Stimulated activated naive CD8-positive, alpha-beta T cell treated with anti-CD3 and anti-CD28 coated beads, Interleukin-15, amount 100 ng/mL, for 72 hours (primary cell): ENCODE measurements around the gene CBFA2T2.

Experiments used
- ATAC-seq: fragments of 150-1000 bp; cut with Tn5 transposase; 2 replicates; pipeline ENCODE4 v1.10.0; 2021; ENCODE audit warnings: mild to moderate bottlenecking, moderate library complexity
- DNase-seq, 2 donors: peaks; one replicate each; pipeline ENCODE4 v3.0.0; 2021 to 2022
- H3K27ac Mint-ChIP-seq, 2 donors: one replicate each; pipeline ENCODE4 v1.8.0; 2022; ENCODE audit warnings: mild to moderate bottlenecking in 2 of 2, mixed read lengths in 2 of 2, moderate library complexity in 2 of 2
- H3K27me3 Mint-ChIP-seq: one replicate; pipeline ENCODE4 v1.8.0; 2022; ENCODE audit warnings: mixed read lengths
- H3K4me1 Mint-ChIP-seq: one replicate; pipeline ENCODE4 v1.8.0; 2022; ENCODE audit warnings: mild to moderate bottlenecking, mixed read lengths
- H3K4me3 Mint-ChIP-seq, 2 donors: one replicate each; pipeline ENCODE4 v1.8.0; 2022; ENCODE audit warnings: mild to moderate bottlenecking in 2 of 2, mixed read lengths in 2 of 2, moderate library complexity in 1 of 2
- H3K9me3 Mint-ChIP-seq, 2 donors: one replicate each; pipeline ENCODE4 v1.8.0; 2022; ENCODE audit warnings: mixed read lengths in 2 of 2

The CBFA2T2 gene

DNA sequence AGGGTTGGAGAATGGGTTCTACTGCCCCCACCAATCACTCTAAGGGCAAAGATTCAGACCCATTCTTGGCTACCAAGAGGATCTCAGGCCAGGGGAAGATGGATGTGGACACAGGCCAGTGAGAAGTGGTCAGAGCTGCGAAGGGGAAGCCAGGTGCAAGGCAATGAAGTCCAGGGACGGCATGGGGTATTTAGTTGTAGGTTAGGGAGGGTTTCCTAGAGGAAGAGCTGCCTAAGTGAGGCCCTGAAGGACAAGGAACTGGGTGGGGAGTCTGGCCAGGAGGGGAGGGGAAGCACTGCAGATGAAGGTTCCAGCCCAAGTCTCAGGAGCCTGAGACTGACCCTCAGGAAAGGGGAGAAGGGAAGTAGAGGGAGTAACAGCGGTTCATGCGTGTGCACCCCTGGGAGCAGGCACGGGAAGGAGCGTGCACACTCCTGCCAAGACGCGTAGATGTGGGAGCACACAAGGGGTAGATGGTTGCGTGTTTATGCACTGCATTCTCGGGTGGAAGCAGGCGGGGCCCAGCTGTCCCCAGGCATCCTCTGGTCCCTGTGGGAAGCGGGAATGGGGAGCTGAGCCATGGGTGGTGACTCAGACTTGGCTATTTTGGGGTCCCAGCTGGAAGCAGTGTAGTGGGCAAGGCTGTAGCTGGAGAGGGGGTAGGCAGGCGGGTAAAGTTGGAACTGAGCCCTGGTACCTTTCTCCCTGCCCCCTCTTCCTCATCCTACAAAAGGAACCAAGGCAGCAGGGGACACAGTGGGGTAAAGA lies 180.2 kb downstream of the CBFA2T2 start:
- DNase-seq (no peak), ATAC-seq (no peak)
- Mint-ChIP-seq H3K27me3 (no peaks in the 10 kb centered on the region), H3K4me1 (peaks cover 66% of the 10 kb centered on the region), H3K9me3 (no peaks in the 10 kb centered on the region), H3K4me3 (no peak overlapping the region), H3K27ac (peak overlapping the region in 1 of 2 donors; percentile 81)

DNA sequence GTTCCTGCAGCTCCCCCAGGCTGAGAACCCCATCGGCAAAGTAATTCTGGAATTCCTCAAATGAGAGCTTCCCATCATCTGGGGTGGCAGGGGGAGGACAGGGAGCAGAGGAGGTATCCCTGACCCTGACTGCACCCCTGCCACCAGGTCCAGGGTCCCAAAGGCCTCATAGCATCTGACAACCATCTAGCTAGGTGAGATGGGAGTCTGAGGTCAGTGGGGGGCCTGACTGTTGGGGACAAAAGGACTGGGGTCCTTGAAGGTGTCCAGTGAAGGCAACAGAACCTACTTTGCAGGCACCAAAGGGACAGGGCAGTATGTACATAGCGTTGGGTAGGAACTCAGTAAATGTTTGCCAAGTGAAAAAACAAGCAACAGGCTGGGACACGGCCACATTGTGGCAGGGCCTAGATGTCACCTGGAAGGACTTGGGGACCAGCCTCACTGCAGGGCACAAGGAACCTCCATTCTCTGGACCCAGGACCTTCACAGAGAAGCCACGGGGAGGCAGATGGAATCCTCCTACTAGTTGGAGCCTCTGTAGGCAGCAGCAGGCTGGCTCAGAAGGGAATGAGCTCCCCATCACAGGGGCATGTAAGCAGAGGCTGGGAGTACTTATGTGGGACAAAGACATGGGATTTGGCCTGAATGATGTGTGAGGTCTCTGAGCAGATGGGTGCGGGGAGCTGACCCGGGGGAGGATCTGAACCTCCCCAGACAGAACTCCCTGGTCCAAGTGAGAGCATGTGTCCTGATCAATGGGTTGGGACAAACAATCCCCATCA lies 181.0 kb downstream of the CBFA2T2 start:
- no peak for DNase-seq
- peaks cover 66% of the 10 kb centered on the region for H3K4me1 Mint-ChIP-seq
- ATAC-seq = no peak
- H3K27ac Mint-ChIP-seq = no peak overlapping the region
- H3K9me3 Mint-ChIP-seq = no peaks in the 10 kb centered on the region
- no peak overlapping the region for H3K4me3 Mint-ChIP-seq
- H3K27me3 Mint-ChIP-seq = no peaks in the 10 kb centered on the region

- no peak for DNase-seq
- H3K27ac Mint-ChIP-seq = no peak overlapping the region
- H3K9me3 Mint-ChIP-seq = no peaks in the 10 kb centered on the region
These were observed 181.8 kb downstream of the CBFA2T2 start for GRCh38 chr20:33671573-33672288.

GRCh38 chr20:33672426-33673113 lies 182.7 kb downstream of the CBFA2T2 start:
- DNase-seq (no peak), ATAC-seq (no peak)
- peak overlapping the region; percentile 85 to 86 for H3K4me3 Mint-ChIP-seq
- peak overlapping the region in 1 of 2 donors; percentile 87 for H3K27ac Mint-ChIP-seq
- peaks cover 63% of the 10 kb centered on the region for H3K4me1 Mint-ChIP-seq
- no peaks in the 10 kb centered on the region for H3K9me3 Mint-ChIP-seq
- H3K27me3 Mint-ChIP-seq = no peaks in the 10 kb centered on the region

More at GRCh38 chr20:33671573-33672288, 181.8 kb downstream of the CBFA2T2 start:
- ATAC-seq = no peak
- Mint-ChIP-seq H3K27me3 (no peaks in the 10 kb centered on the region), H3K4me3 (no peak overlapping the region), H3K4me1 (peaks cover 66% of the 10 kb centered on the region)

GRCh38 chr20:33673114-33673409 lies 183.2 kb downstream of the CBFA2T2 start:
- H3K27me3 Mint-ChIP-seq = no peaks in the 10 kb centered on the region
- H3K4me1 Mint-ChIP-seq = peaks cover 59% of the 10 kb centered on the region
- DNase-seq (no peak), ATAC-seq (no peak)
- H3K9me3 Mint-ChIP-seq = no peaks in the 10 kb centered on the region
- peak overlapping the region in 1 of 2 donors; percentile 87 for H3K27ac Mint-ChIP-seq
- H3K4me3 Mint-ChIP-seq = peak overlapping the region; percentile 85 to 86

DNA sequence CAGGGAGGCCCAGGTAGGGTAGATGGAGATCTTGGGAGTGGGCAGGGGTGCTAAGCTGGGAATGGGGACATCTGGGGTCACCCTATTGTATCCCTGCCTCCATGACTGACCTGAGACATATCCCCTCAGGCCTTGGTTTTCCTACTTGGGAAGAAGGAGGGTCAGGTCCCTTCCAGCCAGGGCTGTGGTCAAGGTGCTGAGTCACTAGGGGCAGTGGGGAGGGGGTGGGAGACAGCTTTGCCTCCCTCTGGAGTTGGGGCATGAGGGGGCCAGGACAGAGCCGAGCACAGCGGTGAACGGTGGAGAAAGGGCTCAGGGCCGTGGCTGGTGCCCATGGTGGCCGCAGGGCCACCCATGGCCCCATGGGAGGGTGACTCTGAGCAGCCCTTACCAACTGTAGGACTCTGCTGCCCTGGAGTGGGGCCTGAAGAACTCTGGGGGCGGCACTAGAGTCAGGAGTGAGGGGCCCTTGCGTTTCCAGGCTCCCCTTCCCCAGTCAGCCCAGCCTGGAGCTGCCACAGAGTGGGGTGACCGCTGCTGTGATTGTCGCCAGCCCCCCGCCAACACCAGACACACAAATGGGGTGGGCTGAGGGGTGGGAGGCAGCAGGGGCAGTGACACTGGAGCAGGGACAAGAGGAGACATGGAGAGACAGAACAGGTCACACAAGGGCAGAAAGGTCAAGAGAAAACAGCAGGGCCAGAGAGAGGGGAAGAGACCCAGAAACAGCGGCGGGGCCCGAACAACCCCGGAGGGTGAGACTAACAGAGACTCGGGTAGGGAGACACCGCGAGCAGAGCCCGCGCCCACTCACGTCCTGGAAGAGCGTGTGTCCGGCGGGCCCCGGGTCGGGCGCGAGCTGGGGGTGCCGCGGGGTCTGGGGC lies 183.8 kb downstream of the CBFA2T2 start:
- H3K4me3 Mint-ChIP-seq = peak overlapping the region; percentile 85 to 86
- peak; percentile 62 for ATAC-seq

GRCh38 chr20:33674294-33675135 lies 184.6 kb downstream of the CBFA2T2 start, which contains the start of gene NECAB3:
NECAB3 (minus strand) TSS chr20:33674428; CDS start chr20:33674352, 76 bp downstream.
- ATAC-seq (peak; percentile 79), DNase-seq (peak; percentile 52 to 67)
- H3K27ac Mint-ChIP-seq = peak within 1 kb of the TSS; percentile 36 to 82
- H3K4me3 Mint-ChIP-seq = peak within 1 kb of the TSS; percentile 85 to 86
- H3K27me3 Mint-ChIP-seq = no peaks in the 10 kb centered on the region
- H3K4me1 Mint-ChIP-seq = peaks cover 64% of the 10 kb centered on the region
- H3K9me3 Mint-ChIP-seq = no peaks in the 10 kb centered on the region

More for the DNA sequence above, 183.8 kb downstream of the CBFA2T2 start:
- Mint-ChIP-seq H3K27ac (peak overlapping the region; percentile 36 to 82), H3K9me3 (no peaks in the 10 kb centered on the region), H3K27me3 (no peaks in the 10 kb centered on the region), H3K4me1 (peaks cover 59% of the 10 kb centered on the region)
- peak in 1 of 2 donors; percentile 41 for DNase-seq

DNA sequence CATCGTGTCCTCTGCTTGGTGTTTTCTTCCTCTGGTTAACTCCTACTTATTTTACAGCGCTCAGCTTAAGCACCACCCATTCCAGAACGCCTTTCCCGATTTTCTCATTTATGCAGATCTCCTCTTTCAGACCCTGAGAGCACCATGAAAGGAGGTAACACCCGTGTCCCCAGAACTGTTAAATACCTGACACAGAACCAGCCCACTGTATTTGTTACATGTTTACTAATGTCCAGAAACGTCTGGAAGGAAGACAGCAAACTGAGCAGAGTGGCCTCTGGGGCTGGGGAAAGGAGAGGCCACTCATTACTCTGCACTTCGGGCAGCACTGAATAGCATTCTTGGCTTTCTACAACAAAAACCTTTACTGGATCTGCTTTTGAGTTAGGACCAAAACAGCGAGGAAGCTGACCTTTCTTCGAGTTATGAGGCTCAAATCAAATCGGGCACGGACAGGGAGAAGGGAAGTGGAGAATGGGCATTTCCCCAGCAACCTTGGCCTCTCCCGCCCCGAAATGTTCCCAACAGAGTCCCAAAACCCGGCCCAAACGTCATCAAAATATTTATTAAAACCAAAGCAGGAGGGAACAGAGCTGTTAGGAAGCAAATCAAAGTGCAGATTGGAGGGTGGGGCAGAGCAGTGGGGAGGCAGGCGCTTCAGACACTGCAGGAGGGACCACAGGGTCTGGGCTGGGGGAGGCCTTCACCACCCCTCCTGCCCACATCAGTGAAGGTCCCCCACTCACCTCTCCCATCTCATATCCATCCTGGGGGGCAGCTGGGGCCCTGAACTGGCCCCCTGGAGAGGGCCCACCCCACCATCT lies 185.5 kb downstream of the CBFA2T2 start:
- DNase-seq = no peak
- Mint-ChIP-seq H3K27ac (no peak overlapping the region), H3K4me1 (peaks cover 65% of the 10 kb centered on the region), H3K27me3 (no peaks in the 10 kb centered on the region), H3K9me3 (no peaks in the 10 kb centered on the region), H3K4me3 (peak overlapping the region; percentile 55 to 73)
- ATAC-seq = no peak

GRCh38 chr20:33676121-33676520 lies 186.2 kb downstream of the CBFA2T2 start:
- Mint-ChIP-seq H3K4me3 (peak overlapping the region in 1 of 2 donors; percentile 28), H3K4me1 (peaks cover 73% of the 10 kb centered on the region), H3K9me3 (no peaks in the 10 kb centered on the region), H3K27ac (no peak overlapping the region), H3K27me3 (no peaks in the 10 kb centered on the region)
- DNase-seq (no peak), ATAC-seq (no peak)

GRCh38 chr20:33676652-33677645 lies 187.1 kb downstream of the CBFA2T2 start:
- Mint-ChIP-seq H3K4me1 (peaks cover 81% of the 10 kb centered on the region), H3K9me3 (no peaks in the 10 kb centered on the region), H3K27ac (peak overlapping the region in 1 of 2 donors; percentile 79), H3K4me3 (no peak overlapping the region), H3K27me3 (no peaks in the 10 kb centered on the region)
- DNase-seq (no peak), ATAC-seq (no peak)

GRCh38 chr20:33677991-33678702 lies 188.3 kb downstream of the CBFA2T2 start:
- H3K4me1 Mint-ChIP-seq = peaks cover 82% of the 10 kb centered on the region

More at GRCh38 chr20:33677991-33678702, 188.3 kb downstream of the CBFA2T2 start:
- no peak for DNase-seq
- no peak for ATAC-seq
- H3K9me3 Mint-ChIP-seq = no peaks in the 10 kb centered on the region
- no peaks in the 10 kb centered on the region for H3K27me3 Mint-ChIP-seq
- H3K4me3 Mint-ChIP-seq = peak overlapping the region in 1 of 2 donors; percentile 69
- no peak overlapping the region for H3K27ac Mint-ChIP-seq
